ENCODE data around the gene TTC12. TPM values are rescaled to one million over a fixed set of nuclear protein-coding genes. Genes with fewer than 3 reads are reported as not detected.

Gene TTC12
- total and polyA plus RNA-seq, 2 experiments from 2014 or later = 6.7 to 7.7 TPM

GRCh38 chr11:113389272-113389671, 74.9 kb downstream of the TTC12 start:
- Histone ChIP-seq H3K9me2 (ENCODE audit: insufficient read depth) (no peaks in the 10 kb centered on the region), H3K9ac (no peak overlapping the region), H3K9me3 (ENCODE audit: low read depth) (no peaks in the 10 kb centered on the region), H2AFZ (no peak overlapping the region), H3K27ac (no peak overlapping the region), H3K36me3 (ENCODE audit: low read depth) (no peaks in the 10 kb centered on the region), H3K27me3 (replicated peaks; ENCODE audit: insufficient read depth) (peaks cover 57% of the 10 kb centered on the region), H3F3A (ENCODE audit: insufficient read depth) (no peaks in the 10 kb centered on the region), H3K4me1 (ENCODE audit: insufficient read depth) (peaks cover 6% of the 10 kb centered on the region; the same call in 1 of the 2 replicates), H3K79me2 (ENCODE audit: insufficient read depth) (no peaks in the 10 kb centered on the region), H3K4me3 (no peak overlapping the region), H3K4me2 (ENCODE audit: unreplicated experiment) (no peak overlapping the region), H4K20me1 (ENCODE audit: insufficient read depth) (no peaks in the 10 kb centered on the region; the same call in 1 of the 2 replicates)
- WGBS, 2 experiments (ENCODE audit: low coverage in 1 of 2, low lambda C conversion rate in 2 of 2, missing lambda C conversion rate in 2 of 2) = 10 to 19% methylated on average over 3 of the region's 3 CpGs
- TF ChIP-seq EZH2phosphoT487 (IDR thresholded peaks at IDR 0.05; ENCODE audit: insufficient read depth, low read depth) = no peak
- no peak for TF ChIP-seq EZH2 (IDR thresholded peaks at IDR 0.05; ENCODE audit: insufficient read depth, poor library complexity, severe bottlenecking)
- DNase-seq = no peak
- in situ Hi-C loops (cut with MboI) = no loop called here

DNA sequence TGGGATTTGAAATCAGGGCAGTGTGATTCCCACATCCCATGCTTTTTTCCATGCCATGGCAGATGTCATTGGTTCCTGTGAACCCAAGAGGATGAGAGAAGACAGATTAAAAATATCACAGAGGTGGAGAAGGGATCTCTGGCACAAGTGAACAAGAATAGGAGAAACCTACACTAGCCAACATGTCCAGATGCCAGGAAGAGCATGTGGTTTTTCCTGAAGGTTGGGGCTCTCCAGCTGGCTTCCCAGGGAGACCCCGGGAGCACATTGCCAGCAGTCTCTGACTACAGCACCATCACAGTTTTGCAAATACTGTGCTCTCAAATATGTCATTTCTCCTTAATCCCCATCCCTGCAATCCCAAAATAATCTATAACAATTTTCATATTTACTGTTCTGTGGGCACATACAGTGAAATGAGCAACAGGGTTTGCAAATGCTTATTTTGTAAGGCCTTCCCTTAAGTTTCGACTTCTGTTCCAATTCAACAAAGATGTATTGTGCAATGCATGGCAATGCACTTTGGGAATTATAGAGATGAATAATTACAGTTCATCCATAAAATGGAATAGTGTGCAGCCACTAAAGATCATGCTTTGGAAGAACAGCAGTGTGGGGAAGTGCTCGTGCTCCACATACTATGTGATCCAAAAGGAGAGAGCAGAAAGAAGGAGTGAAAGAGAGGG, 78.0 kb downstream of the TTC12 start:
- H3K9ac ChIP-seq = no peak overlapping the region
- no peak for TF ChIP-seq EZH2phosphoT487 (IDR thresholded peaks at IDR 0.05; ENCODE audit: insufficient read depth, low read depth)
- no peak for TF ChIP-seq EZH2 (IDR thresholded peaks at IDR 0.05; ENCODE audit: insufficient read depth, poor library complexity, severe bottlenecking)
- 11 to 31% methylated on average over 3 of the region's 3 CpGs for WGBS, 2 experiments (ENCODE audit: low coverage in 1 of 2, low lambda C conversion rate in 2 of 2, missing lambda C conversion rate in 2 of 2)
- no peak overlapping the region for H3K4me2 ChIP-seq (ENCODE audit: unreplicated experiment)
- H3K4me3 ChIP-seq = no peak overlapping the region
- no peak for DNase-seq
- in situ Hi-C loops (cut with MboI) = no loop called here
- no peaks in the 10 kb centered on the region for H3K36me3 ChIP-seq (ENCODE audit: low read depth)
- no peaks in the 10 kb centered on the region for H4K20me1 ChIP-seq (ENCODE audit: insufficient read depth)
- no peak overlapping the region for H2AFZ ChIP-seq
- no peaks in the 10 kb centered on the region for H3K9me2 ChIP-seq (ENCODE audit: insufficient read depth)
- peaks cover 49% of the 10 kb centered on the region for H3K27me3 ChIP-seq (replicated peaks; ENCODE audit: insufficient read depth)
- H3K27ac ChIP-seq = no peak overlapping the region
- H3K4me1 ChIP-seq (ENCODE audit: insufficient read depth) = no peaks in the 10 kb centered on the region
- H3K9me3 ChIP-seq (ENCODE audit: low read depth) = no peaks in the 10 kb centered on the region
- H3K79me2 ChIP-seq (ENCODE audit: insufficient read depth) = no peaks in the 10 kb centered on the region
- H3F3A ChIP-seq (ENCODE audit: insufficient read depth) = no peaks in the 10 kb centered on the region

DNA sequence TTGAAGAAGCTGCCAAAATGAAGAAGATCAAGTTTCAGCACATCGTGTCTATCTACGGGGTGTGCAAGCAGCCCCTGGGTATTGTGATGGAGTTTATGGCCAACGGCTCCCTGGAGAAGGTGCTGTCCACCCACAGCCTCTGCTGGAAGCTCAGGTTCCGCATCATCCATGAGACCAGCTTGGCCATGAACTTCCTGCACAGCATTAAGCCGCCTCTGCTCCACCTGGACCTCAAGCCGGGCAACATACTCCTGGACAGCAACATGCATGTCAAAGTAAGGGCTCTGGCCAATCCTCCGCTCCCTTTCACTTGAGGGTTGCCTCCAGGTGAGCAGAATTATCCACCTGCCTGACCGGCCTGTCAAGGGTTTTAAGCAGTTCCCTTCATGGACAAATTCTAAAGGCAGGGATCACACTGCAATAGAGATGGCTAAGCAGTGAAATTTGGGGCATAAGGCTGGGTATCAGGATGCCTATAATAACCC, 79.2 kb downstream of the TTC12 start:
- no peaks in the 10 kb centered on the region for H4K20me1 ChIP-seq (ENCODE audit: insufficient read depth)
- no peak overlapping the region for H3K9ac ChIP-seq
- in situ Hi-C loops (cut with MboI) = no loop called here
- 61 to 64% methylated on average over 8 of the region's 8 CpGs for WGBS, 2 experiments (ENCODE audit: low coverage in 1 of 2, low lambda C conversion rate in 2 of 2, missing lambda C conversion rate in 2 of 2)
- H3K9me2 ChIP-seq (ENCODE audit: insufficient read depth) = no peaks in the 10 kb centered on the region
- no peaks in the 10 kb centered on the region for H3K9me3 ChIP-seq (ENCODE audit: low read depth)
- peaks cover 39% of the 10 kb centered on the region for H3K27me3 ChIP-seq (replicated peaks; ENCODE audit: insufficient read depth)
- H3K4me3 ChIP-seq = no peak overlapping the region
- H3F3A ChIP-seq (ENCODE audit: insufficient read depth) = no peaks in the 10 kb centered on the region
- H3K27ac ChIP-seq = no peak overlapping the region
- no peak overlapping the region for H2AFZ ChIP-seq
- no peak for DNase-seq
- no peaks in the 10 kb centered on the region for H3K4me1 ChIP-seq (ENCODE audit: insufficient read depth)
- no peaks in the 10 kb centered on the region for H3K79me2 ChIP-seq (ENCODE audit: insufficient read depth)
- no peak for TF ChIP-seq EZH2phosphoT487 (IDR thresholded peaks at IDR 0.05; ENCODE audit: insufficient read depth, low read depth)
- TF ChIP-seq EZH2 (IDR thresholded peaks at IDR 0.05; ENCODE audit: insufficient read depth, poor library complexity, severe bottlenecking) = no peak
- no peak overlapping the region for H3K4me2 ChIP-seq (ENCODE audit: unreplicated experiment)
- H3K36me3 ChIP-seq (ENCODE audit: low read depth) = no peaks in the 10 kb centered on the region

- no peaks in the 10 kb centered on the region for H3K9me3 ChIP-seq (ENCODE audit: low read depth)
- H3K9ac ChIP-seq = no peak overlapping the region
- H4K20me1 ChIP-seq (ENCODE audit: insufficient read depth) = no peaks in the 10 kb centered on the region
- 63 to 67% methylated on average over 11 of the region's 11 CpGs for WGBS, 2 experiments (ENCODE audit: low coverage in 1 of 2, low lambda C conversion rate in 2 of 2, missing lambda C conversion rate in 2 of 2)
- TF ChIP-seq EZH2phosphoT487 (IDR thresholded peaks at IDR 0.05; ENCODE audit: insufficient read depth, low read depth) = no peak
- TF ChIP-seq EZH2 (IDR thresholded peaks at IDR 0.05; ENCODE audit: insufficient read depth, poor library complexity, severe bottlenecking) = no peak
- no peak overlapping the region for H3K4me3 ChIP-seq
- no peaks in the 10 kb centered on the region for H3K9me2 ChIP-seq (ENCODE audit: insufficient read depth)
- no peak overlapping the region for H2AFZ ChIP-seq
- no peaks in the 10 kb centered on the region for H3K79me2 ChIP-seq (ENCODE audit: insufficient read depth)
- H3K27ac ChIP-seq = no peak overlapping the region
- in situ Hi-C loops (cut with MboI) = no loop called here
- no peaks in the 10 kb centered on the region for H3F3A ChIP-seq (ENCODE audit: insufficient read depth)
- DNase-seq = no peak
- H3K4me1 ChIP-seq (ENCODE audit: insufficient read depth) = no peaks in the 10 kb centered on the region
- H3K36me3 ChIP-seq (ENCODE audit: low read depth) = no peaks in the 10 kb centered on the region
- H3K4me2 ChIP-seq (ENCODE audit: unreplicated experiment) = no peak overlapping the region
- peaks cover 25% of the 10 kb centered on the region for H3K27me3 ChIP-seq (replicated peaks; ENCODE audit: insufficient read depth)
Observed at GRCh38 chr11:113394919-113395318, 80.5 kb downstream of the TTC12 start.
